NK-92 treated with Interleukin-12 subunit alpha and Interleukin-12 subunit beta, amount 100 ng/mL, for 24 hours (cell line): ENCODE measurements around the gene DMRTC1.
"Not testable (repeated sequence)": the region's sequence is repeated elsewhere in the genome, so short reads cannot be mapped to it uniquely, and the experiment has no call there.

Source experiments
- DNase-seq: peaks from one replicate; lab custom pipeline; 2025; lab: John Stamatoyannopoulos, UW

Gene DMRTC1

GRCh38 chrX:72943819-72944169 is at the start of gene DMRTC1:
Gene DMRTC1, minus strand, starts transcription at chrX:72943837. Its CDS starts 68,143 bp downstream, at chrX:72875694.
- DNase-seq, result not testable (repeated sequence)

- DNase-seq, result not testable (repeated sequence)
These were observed 37.3 kb upstream of the DMRTC1 start for GRCh38 chrX:72980894-72981469.

- DNase-seq, result not testable (repeated sequence)
These were observed 31.2 kb upstream of the DMRTC1 start for GRCh38 chrX:72974885-72975284.

- not testable (repeated sequence) for DNase-seq
These were observed 28.2 kb upstream of the DMRTC1 start for GRCh38 chrX:72971859-72972258.

GRCh38 chrX:72959971-72960370 is 16.3 kb upstream of the DMRTC1 start:
- not testable (repeated sequence) for DNase-seq

GRCh38 chrX:72943035-72943818 is 410 bp downstream of the DMRTC1 start:
- not testable (repeated sequence) for DNase-seq

GRCh38 chrX:72942272-72942671 is 1.4 kb downstream of the DMRTC1 start:
- DNase-seq, result not testable (repeated sequence)

GRCh38 chrX:72937906-72938305 is 5.7 kb downstream of the DMRTC1 start, which contains the start of gene FAM236A:
Gene FAM236A, plus strand, starts transcription at chrX:72938206. Its CDS starts 57 bp downstream, at chrX:72938263.
- not testable (repeated sequence) for DNase-seq

GRCh38 chrX:72936882-72937455 is 6.7 kb downstream of the DMRTC1 start:
- DNase-seq, result not testable (repeated sequence)

- DNase-seq, result not testable (repeated sequence)
These were observed 7.2 kb downstream of the DMRTC1 start for GRCh38 chrX:72936455-72936854.

- not testable (repeated sequence) for DNase-seq
These were observed 11.4 kb downstream of the DMRTC1 start for GRCh38 chrX:72932283-72932682.

- DNase-seq, result not testable (repeated sequence)
These were observed 27.5 kb downstream of the DMRTC1 start for GRCh38 chrX:72916096-72916495.

GRCh38 chrX:72912315-72912714 is 31.3 kb downstream of the DMRTC1 start, which contains the start of gene FAM236C:
Gene FAM236C, plus strand, starts transcription at chrX:72912615. Its CDS starts 100 bp downstream, at chrX:72912715.
- DNase-seq, result not testable (repeated sequence)

GRCh38 chrX:72889740-72890139 is 53.9 kb downstream of the DMRTC1 start:
- not testable (repeated sequence) for DNase-seq

- not testable (repeated sequence) for DNase-seq
These were observed 60.7 kb downstream of the DMRTC1 start for GRCh38 chrX:72882898-72883297.

- not testable (repeated sequence) for DNase-seq
These were observed 106.1 kb downstream of the DMRTC1 start for GRCh38 chrX:72837532-72837931.

GRCh38 chrX:72830701-72831100 is 112.9 kb downstream of the DMRTC1 start:
- not testable (repeated sequence) for DNase-seq
